AG04449 (cell line): ENCODE results near the gene PNLIPRP2.

Source experiments
- CTCF ChIA-PET: fragments of 350-600 bp; formaldehyde crosslinking; extraction: SDS; loops from one replicate; lab custom pipeline; 2021; ENCODE audit warnings: antibody characterized with exemption; lab: Yijun Ruan, JAX
- POLR2A ChIA-PET: fragments of 400-600, 350-600 bp; formaldehyde crosslinking; extraction: SDS; loops from one replicate; lab custom pipeline; 2020; ENCODE audit warnings: antibody characterized with exemption, inconsistent platforms; lab: Yijun Ruan, JAX
- DNase-seq: peaks from one replicate; pipeline ENCODE4 v3.0.0-alpha.2; 2010; ENCODE audit warnings: low read depth, low spot score
- H3K4me3 ChIP-seq: 2 replicates; pipeline ENCODE4 v1.5.1; 2011; ENCODE audit warnings: low read depth, mild to moderate bottlenecking, control low read depth, low read length
- CTCF ChIP-seq: IDR thresholded peaks from one replicate; pipeline ENCODE4 v1.5.1; 2011; ENCODE audit warnings: mild to moderate bottlenecking, moderate library complexity, low read length, control low read depth, inconsistent platforms; ENCODE audit not compliant: insufficient read depth; ENCODE audit errors: missing control alignments

Gene PNLIPRP2

GRCh38 chr10:116676118-116676517 lies 55.4 kb downstream of the PNLIPRP2 start:
- POLR2A ChIA-PET: no interaction called here

GRCh38 chr10:116676633-116677032 lies 55.9 kb downstream of the PNLIPRP2 start:
- ChIA-PET CTCF (interaction anchor here (1.4 to 19.6 kb wide), 3 partner anchors 12 to 540 kb away, joined by 3 to 658 read pairs (median 5); no protein-coding TSS in a partner anchor), POLR2A (no interaction called here)
- TF ChIP-seq CTCF: no peak

More at GRCh38 chr10:116676118-116676517, 55.4 kb downstream of the PNLIPRP2 start:
- no peak for DNase-seq
- TF ChIP-seq CTCF: no peak
- H3K4me3 ChIP-seq: no peak overlapping the region
- CTCF ChIA-PET: interaction anchor here (1.4 to 19.6 kb wide), 4 partner anchors 12 to 540 kb away, joined by 3 to 658 read pairs (median 6); no protein-coding TSS in a partner anchor

GRCh38 chr10:116679351-116679750 lies 58.6 kb downstream of the PNLIPRP2 start:
- ChIA-PET CTCF (interaction anchor here (5.0 to 19.6 kb wide), 2 partner anchors 104 to 117 kb away, joined by 31 to 658 read pairs; no protein-coding TSS in a partner anchor), POLR2A (no interaction called here)
- no peak overlapping the region for H3K4me3 ChIP-seq
- TF ChIP-seq CTCF: no peak
- no peak for DNase-seq

More at GRCh38 chr10:116676633-116677032, 55.9 kb downstream of the PNLIPRP2 start:
- no peak overlapping the region for H3K4me3 ChIP-seq
- no peak for DNase-seq

- H3K4me3 ChIP-seq: no peak overlapping the region
- ChIA-PET CTCF (interaction anchor here (0.7 to 19.6 kb wide), 15 partner anchors 9 to 492 kb away, joined by 3 to 658 read pairs (median 12); no protein-coding TSS in a partner anchor), POLR2A (no interaction called here)
- TF ChIP-seq CTCF: no peak
- DNase-seq: no peak
Observed at GRCh38 chr10:116683166-116683565, 62.4 kb downstream of the PNLIPRP2 start.

- CTCF ChIA-PET: interaction anchor here (0.7 to 19.6 kb wide), 8 partner anchors 13 to 492 kb away, joined by 4 to 658 read pairs (median 19); no protein-coding TSS in a partner anchor
- POLR2A ChIA-PET: no interaction called here
- H3K4me3 ChIP-seq: no peak overlapping the region
- DNase-seq: no peak
- TF ChIP-seq CTCF: no peak
Observed at GRCh38 chr10:116683821-116684220, 63.1 kb downstream of the PNLIPRP2 start.

GRCh38 chr10:116684781-116685180 lies 64.0 kb downstream of the PNLIPRP2 start:
- H3K4me3 ChIP-seq: no peak overlapping the region
- TF ChIP-seq CTCF: no peak
- CTCF ChIA-PET: interaction anchor here (1.2 to 19.6 kb wide), 2 partner anchors 99 to 117 kb away, joined by 3 to 658 read pairs; no protein-coding TSS in a partner anchor
- DNase-seq: no peak
- POLR2A ChIA-PET: no interaction called here
